CD4-positive, alpha-beta T cell treated with Interleukin-17A for 1 hour (primary cell): ENCODE results near the gene CSF1R.

Source experiments
- DNase-seq: peaks from one replicate; pipeline ENCODE4 v3.0.0-alpha.2; 2020

The CSF1R gene

GRCh38 chr5:150085950-150086715 lies at the start of gene CSF1R:
Gene CSF1R, minus strand, starts transcription at chr5:150086554. Its CDS starts 127 bp downstream, at chr5:150086427.
- no peak for DNase-seq

- DNase-seq, result no peak
Observed at GRCh38 chr5:150135557-150136304, 49.4 kb upstream of the CSF1R start.

GRCh38 chr5:150134198-150134588 lies 47.8 kb upstream of the CSF1R start:
- no peak for DNase-seq

GRCh38 chr5:150133581-150134197 lies 47.3 kb upstream of the CSF1R start:
- DNase-seq, result no peak

DNA sequence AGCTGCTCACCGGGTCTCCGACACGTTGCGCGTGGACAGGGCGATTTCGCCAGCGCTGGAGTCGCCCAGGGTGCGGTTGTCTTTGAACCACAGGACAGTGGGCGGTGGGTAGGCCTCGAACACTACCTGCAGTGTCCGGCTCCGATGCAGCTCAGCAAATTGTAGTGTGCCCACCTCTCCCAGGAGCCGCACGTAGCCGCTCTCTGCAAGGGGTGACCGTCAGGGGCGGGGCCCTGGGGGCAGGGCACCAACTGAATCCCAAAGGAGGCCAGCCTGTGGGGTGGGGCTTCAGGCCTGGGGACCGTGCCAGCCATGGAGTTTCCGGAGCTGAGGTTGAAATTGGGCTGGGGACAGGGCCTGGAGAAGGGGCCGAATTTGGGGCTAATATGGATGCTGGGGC lies 46.4 kb upstream of the CSF1R start:
- DNase-seq, result no peak

DNA sequence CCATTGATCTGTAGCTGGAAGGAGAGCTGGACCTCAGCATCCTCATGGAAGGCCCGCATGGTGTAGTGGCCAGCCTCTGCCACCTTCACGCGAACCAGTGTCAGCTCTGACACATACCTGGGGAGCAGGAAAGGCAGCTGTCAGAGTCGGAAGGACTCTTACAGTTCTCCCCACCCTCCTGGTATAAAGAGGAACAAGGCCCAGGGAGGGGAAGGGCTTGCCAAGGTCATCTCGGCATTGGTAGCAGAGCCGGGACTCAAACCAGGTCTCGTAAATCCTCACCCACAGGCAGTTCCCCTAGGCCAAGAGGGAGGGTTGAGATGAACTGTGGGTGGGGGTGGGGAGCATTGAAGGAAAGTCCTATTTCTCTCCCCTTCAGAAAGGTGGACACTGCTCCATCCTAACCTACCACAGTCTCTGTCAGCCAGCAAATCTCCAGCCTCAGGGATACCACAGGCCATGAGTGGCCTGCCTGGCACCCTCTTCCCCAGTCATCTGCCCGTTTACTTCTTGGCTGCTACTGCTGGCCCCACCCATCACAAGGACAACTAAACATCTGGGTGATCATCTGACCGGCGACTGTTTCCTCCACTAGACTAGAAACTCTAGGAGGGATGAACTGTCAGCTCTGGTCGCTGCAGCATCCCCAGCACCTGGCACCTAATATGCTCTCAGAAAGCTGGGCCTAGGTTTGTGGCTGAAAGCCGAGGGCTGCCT lies 45.8 kb upstream of the CSF1R start:
- no peak for DNase-seq

- no peak for DNase-seq
Observed at GRCh38 chr5:150131461-150131860, 45.1 kb upstream of the CSF1R start.

GRCh38 chr5:150130493-150130922 lies 44.2 kb upstream of the CSF1R start:
- no peak for DNase-seq

- DNase-seq, result peak; percentile 44
Observed at GRCh38 chr5:150129813-150130492, 43.6 kb upstream of the CSF1R start.

DNA sequence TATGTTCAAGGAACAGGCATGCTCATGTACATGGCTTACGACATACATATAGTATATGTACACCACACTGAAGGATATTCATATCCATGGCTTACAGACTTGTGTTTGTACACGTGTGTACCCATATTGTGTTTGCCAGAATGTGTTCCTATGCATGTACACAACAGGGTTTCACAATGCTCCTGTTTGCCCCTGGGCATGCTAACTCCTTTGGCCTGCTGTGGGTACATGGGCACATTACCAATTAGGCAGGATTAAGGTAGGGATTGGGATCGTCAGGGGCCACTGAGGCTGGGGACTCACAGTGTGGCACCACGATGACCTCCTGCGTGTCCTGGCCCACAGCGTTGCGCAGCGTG lies 43.1 kb upstream of the CSF1R start:
- DNase-seq, result no peak

DNA sequence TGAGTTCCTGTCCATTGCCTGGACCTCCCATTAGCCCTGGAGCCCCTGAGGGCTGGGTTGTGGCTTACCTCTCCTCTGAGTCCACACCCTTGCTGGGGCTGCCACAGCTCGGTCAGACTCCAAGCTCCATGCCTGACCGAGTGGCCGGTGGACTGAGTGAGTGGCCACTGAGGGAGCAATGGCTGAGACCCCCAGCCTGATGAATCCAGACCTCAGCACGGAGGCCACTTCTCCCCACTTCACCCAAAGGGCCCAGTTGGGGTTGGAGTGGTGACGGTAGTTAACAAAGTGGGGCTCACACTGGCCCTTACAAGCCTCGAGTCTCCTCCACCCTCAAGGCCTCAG lies 40.5 kb upstream of the CSF1R start:
- no peak for DNase-seq

DNA sequence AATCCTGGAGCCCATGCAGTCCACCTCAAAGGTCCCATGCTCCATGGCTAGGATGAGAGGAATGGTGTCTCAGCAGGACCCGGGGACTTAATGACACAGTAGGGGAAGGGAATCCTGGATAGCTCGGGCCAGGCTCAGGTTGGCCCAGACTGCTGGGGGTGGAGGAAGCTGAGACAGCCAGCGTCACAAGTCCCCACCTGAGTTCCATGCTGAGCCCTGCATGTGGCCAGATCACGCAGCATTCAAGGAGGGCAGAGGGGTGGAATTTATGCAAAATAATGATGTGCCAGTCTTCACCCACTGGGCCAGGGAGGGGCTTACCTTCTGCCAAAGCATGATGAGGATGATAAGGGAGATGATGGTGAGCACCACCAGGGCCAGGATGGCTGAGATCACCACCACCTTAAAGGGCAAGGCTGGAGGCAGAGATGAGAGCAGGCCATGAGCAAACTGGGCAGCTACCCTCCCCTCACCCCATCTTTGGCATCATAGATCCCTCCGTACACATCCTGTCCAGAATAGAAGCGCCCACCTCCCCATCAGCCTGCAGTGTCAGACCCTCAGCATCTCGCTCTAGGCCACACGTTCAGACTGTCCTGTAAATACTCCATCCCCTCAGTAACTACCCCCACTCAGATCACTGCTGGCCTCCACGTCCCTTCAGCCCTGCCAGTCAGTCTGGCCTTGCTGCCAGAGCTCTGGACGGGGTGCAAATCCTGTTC lies 40.0 kb upstream of the CSF1R start:
- no peak for DNase-seq

DNA sequence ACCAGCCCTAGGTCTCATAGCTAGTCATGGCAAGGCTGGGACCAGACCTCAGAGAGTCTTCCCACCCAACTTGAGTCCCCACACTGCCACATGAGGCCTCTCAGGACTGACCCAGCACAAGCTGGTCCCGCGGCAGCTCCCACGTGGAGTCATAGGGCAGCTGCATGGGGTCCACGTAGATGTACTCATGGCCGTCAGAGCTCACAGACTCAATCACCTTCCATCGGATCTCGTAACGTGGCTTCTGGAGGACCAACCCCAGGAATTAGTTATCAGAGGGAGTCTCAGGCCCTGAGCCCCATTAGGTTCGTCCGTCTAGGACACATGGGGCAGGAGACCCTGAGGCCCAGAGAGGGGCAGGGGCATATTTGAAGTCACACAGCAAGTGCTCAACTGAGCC lies 39.0 kb upstream of the CSF1R start:
- DNase-seq, result no peak

GRCh38 chr5:150124596-150124995 lies 38.2 kb upstream of the CSF1R start:
- DNase-seq, result no peak

- no peak for DNase-seq
Observed at GRCh38 chr5:150124111-150124557, 37.8 kb upstream of the CSF1R start.

GRCh38 chr5:150123542-150123941 lies 37.2 kb upstream of the CSF1R start:
- no peak for DNase-seq

DNA sequence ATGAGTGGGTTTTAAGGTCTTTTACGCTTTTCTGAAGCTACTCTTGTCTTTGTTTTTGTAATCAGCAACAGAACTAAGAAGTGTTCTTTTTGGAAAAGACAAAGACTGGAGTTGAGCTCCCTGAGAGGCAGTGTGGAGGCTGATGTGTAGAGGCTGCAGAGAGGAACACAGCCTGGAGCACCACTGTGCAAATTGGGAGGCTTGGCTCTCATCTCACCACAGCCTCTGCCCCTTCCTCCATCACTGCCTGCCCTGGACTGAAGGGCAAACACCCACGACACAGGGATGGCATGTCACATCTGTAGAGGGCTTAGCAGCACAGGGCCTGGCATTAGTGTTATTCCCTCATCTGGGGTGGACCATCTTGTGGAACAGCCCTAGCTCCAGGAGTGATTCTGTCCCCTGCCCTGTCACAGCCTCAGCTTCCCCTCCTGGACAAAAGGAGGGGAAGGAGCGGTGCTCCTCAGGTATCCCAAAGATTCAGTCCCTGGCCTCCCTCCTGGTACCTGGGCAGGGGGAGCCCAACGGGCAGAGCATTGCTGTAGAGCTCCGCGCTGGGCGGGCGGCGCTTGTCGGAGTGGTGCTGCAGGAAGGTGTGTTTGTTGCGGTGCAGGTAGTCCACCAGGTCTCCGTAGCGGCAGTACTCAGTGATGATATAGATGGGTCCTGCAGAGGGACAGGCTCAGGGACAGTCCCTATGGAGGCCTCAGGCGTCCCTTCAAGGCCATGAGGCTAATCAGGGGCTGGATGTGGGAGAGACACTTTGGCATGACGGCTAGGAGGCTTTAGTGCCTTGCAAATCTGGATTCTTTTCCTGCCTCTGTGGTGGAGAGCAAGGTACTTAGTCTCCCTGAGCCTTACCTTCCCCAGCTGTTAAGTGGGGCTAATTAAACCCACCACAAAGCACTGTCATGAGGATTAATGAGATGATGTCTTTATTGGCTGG lies 36.5 kb upstream of the CSF1R start:
- DNase-seq, result no peak

DNA sequence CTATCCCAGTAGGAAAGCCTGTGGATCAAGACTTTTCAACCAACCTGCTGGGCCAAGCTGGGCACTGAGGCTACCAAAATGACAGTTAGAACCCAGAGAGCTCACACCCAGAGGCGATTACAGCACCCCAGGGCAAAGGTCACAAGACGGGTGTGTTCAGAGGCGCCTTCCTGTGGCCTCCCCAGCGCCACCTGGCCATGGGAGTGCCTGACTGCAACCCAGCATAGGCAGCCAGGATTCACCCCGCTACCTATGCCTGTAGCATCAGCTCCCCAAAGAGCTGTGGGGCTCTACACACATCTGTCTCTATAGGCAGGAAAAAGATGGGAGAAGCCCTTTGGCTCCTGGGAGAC lies 35.8 kb upstream of the CSF1R start:
- DNase-seq, result no peak

- no peak for DNase-seq
Observed at GRCh38 chr5:150121448-150122157, 35.2 kb upstream of the CSF1R start.
